CD4-positive, alpha-beta memory T cell (primary cell): ENCODE results near the gene PFDN6. TPM values are rescaled to one million over a fixed set of nuclear protein-coding genes. Genes with fewer than 3 reads are reported as not detected.

Experiments
- microRNA-seq: library from miRNA; unstranded; fragments of <30 nt; microRNA quantifications from one replicate; pipeline ENCODE4 v1.2.0, GENCODE V29; 2021; ENCODE audit warnings: borderline replicate concordance, borderline number of aligned reads, borderline microRNAs expressed, mixed read lengths
- polyA plus RNA-seq, 2 donors: library from polyadenylated mRNA; unstranded; fragments of 300-500 nt; fragmentation: Illumina TruSeq; gene quantifications; one replicate each; pipeline ENCODE4 v1.2.3, GENCODE V29; 2021
- total RNA-seq, 2 experiments: library from RNA; stranded (reverse); gene quantifications; one replicate each; pipeline ENCODE4 v1.2.3, GENCODE V29; 2021

Gene PFDN6
- total and polyA plus RNA-seq, 4 experiments from 2014 or later: 33.1 to 45.5 (median 40.2) TPM

Small RNA genes lying within 50 kb of the gene (microRNA-seq; reads per million reads assigned to microRNA genes)
- gene MIR6834: not detected
- gene MIR6873: not detected

Other genes starting within 250 kb of the PFDN6 start
- 10 to 100 TPM; 17.0 to 18.2 TPM for gene HLA-DPA1, start 216.0 kb upstream of the PFDN6 start, total RNA-seq
- gene HLA-DPA1, start 216.0 kb upstream of the PFDN6 start, polyA plus RNA-seq: 10 to 100 TPM; 40.0 to 41.6 TPM
- gene HLA-DPB1, start 213.6 kb upstream of the PFDN6 start, total RNA-seq: 10 to 100 TPM; 14.5 to 17.2 TPM
- 10 to 100 TPM; 50.5 to 76.9 TPM for gene HLA-DPB1, start 213.6 kb upstream of the PFDN6 start, polyA plus RNA-seq
- 1 to 10 TPM; 1.2 to 1.6 TPM for gene COL11A2, start 97.1 kb upstream of the PFDN6 start, total RNA-seq
- gene COL11A2, start 97.1 kb upstream of the PFDN6 start, polyA plus RNA-seq: under 1 TPM; 0.40 to 0.49 TPM
- gene RXRB, start 88.9 kb upstream of the PFDN6 start, total RNA-seq: 10 to 100 TPM; 89.2 to 94.3 TPM
- 10 to 100 TPM in 1 of 2 donors, 1 to 10 TPM in 1; 5.6 to 11.5 TPM for gene RXRB, start 88.9 kb upstream of the PFDN6 start, polyA plus RNA-seq
- gene SLC39A7, start 88.7 kb upstream of the PFDN6 start, total RNA-seq: 10 to 100 TPM; 40.8 to 40.9 TPM
- gene SLC39A7, start 88.7 kb upstream of the PFDN6 start, polyA plus RNA-seq: 10 to 100 TPM; 22.9 to 23.1 TPM
- 10 to 100 TPM; 20.2 to 22.3 TPM for gene HSD17B8, start 84.9 kb upstream of the PFDN6 start, total RNA-seq
- 10 to 100 TPM; 57.4 to 77.3 TPM for gene HSD17B8, start 84.9 kb upstream of the PFDN6 start, polyA plus RNA-seq
- 10 to 100 TPM; 36.8 to 38.4 TPM for gene RING1, start 81.1 kb upstream of the PFDN6 start, total RNA-seq
- 1 to 10 TPM; 3.4 to 7.8 TPM for gene RING1, start 81.1 kb upstream of the PFDN6 start, polyA plus RNA-seq
- 10 to 100 TPM; 89.4 to 95.7 TPM for gene VPS52, start 17.7 kb upstream of the PFDN6 start, total RNA-seq
- 10 to 100 TPM; 13.4 to 18.6 TPM for gene VPS52, start 17.7 kb upstream of the PFDN6 start, polyA plus RNA-seq
- gene RPS18, start 17.5 kb upstream of the PFDN6 start, total RNA-seq: 1,000 to 10,000 TPM; 3,264 to 3,439 TPM
- gene RPS18, start 17.5 kb upstream of the PFDN6 start, polyA plus RNA-seq: 1,000 to 10,000 TPM; 8,832 to 8,968 TPM
- 10 to 100 TPM; 43.3 to 46.7 TPM for gene B3GALT4, start 12.5 kb upstream of the PFDN6 start, total RNA-seq
- 10 to 100 TPM; 22.2 to 30.5 TPM for gene B3GALT4, start 12.5 kb upstream of the PFDN6 start, polyA plus RNA-seq
- 10 to 100 TPM; 60.8 to 66.1 TPM for gene WDR46, start 362 bp upstream of the PFDN6 start, total RNA-seq
- gene WDR46, start 362 bp upstream of the PFDN6 start, polyA plus RNA-seq: 10 to 100 TPM; 65.8 to 88.9 TPM
- gene RGL2, start 9.3 kb downstream of the PFDN6 start, total RNA-seq: 10 to 100 TPM; 66.8 to 67.9 TPM
- 10 to 100 TPM in 1 of 2 donors, 1 to 10 TPM in 1; 10.0 to 12.5 TPM for gene RGL2, start 9.3 kb downstream of the PFDN6 start, polyA plus RNA-seq
- gene TAPBP, start 24.5 kb downstream of the PFDN6 start, total RNA-seq: 100 to 1,000 TPM; 240 to 248 TPM
- 100 to 1,000 TPM; 277 to 370 TPM for gene TAPBP, start 24.5 kb downstream of the PFDN6 start, polyA plus RNA-seq
- gene ZBTB22, start 28.1 kb downstream of the PFDN6 start, total RNA-seq: 10 to 100 TPM; 28.6 to 28.7 TPM
- gene ZBTB22, start 28.1 kb downstream of the PFDN6 start, polyA plus RNA-seq: 10 to 100 TPM; 15.3 to 18.4 TPM
- 10 to 100 TPM; 76.4 to 84.7 TPM for gene DAXX, start 33.4 kb downstream of the PFDN6 start, total RNA-seq
- 100 to 1,000 TPM in 1 of 2 donors, 10 to 100 TPM in 1; 73.1 to 125 TPM for gene DAXX, start 33.4 kb downstream of the PFDN6 start, polyA plus RNA-seq
- under 1 TPM; 0.61 to 0.69 TPM for gene KIFC1, start 102.2 kb downstream of the PFDN6 start, total RNA-seq
- under 1 TPM in 1 of 2 donors, not detected in 1; 0.54 TPM for gene KIFC1, start 102.2 kb downstream of the PFDN6 start, polyA plus RNA-seq
- 100 to 1,000 TPM; 220 TPM for gene PHF1, start 121.4 kb downstream of the PFDN6 start, total RNA-seq
- 10 to 100 TPM; 61.2 to 81.8 TPM for gene PHF1, start 121.4 kb downstream of the PFDN6 start, polyA plus RNA-seq
- gene CUTA, start 128.5 kb downstream of the PFDN6 start, total RNA-seq: 100 to 1,000 TPM; 210 to 217 TPM
- 100 to 1,000 TPM; 371 to 407 TPM for gene CUTA, start 128.5 kb downstream of the PFDN6 start, polyA plus RNA-seq
- 10 to 100 TPM; 47.8 to 48.0 TPM for gene SYNGAP1, start 130.5 kb downstream of the PFDN6 start, total RNA-seq
- gene SYNGAP1, start 130.5 kb downstream of the PFDN6 start, polyA plus RNA-seq: 1 to 10 TPM in 1 of 2 donors, not detected in 1; 1.9 TPM
- gene ZBTB9, start 165.0 kb downstream of the PFDN6 start, total RNA-seq: 10 to 100 TPM; 12.1 to 12.8 TPM
- 10 to 100 TPM in 1 of 2 donors, 1 to 10 TPM in 1; 5.7 to 11.5 TPM for gene ZBTB9, start 165.0 kb downstream of the PFDN6 start, polyA plus RNA-seq